CMK (cell line): ENCODE results near the gene FOXD4L4.
"Not testable (repeated sequence)": the region's sequence is repeated elsewhere in the genome, so short reads cannot be mapped to it uniquely, and the experiment has no call there.

ENCODE experiments used
- DNase-seq: peaks from one replicate; pipeline ENCODE4 v3.0.0-alpha.2; 2010; ENCODE audit warnings: low read depth

FOXD4L4 gene

DNA sequence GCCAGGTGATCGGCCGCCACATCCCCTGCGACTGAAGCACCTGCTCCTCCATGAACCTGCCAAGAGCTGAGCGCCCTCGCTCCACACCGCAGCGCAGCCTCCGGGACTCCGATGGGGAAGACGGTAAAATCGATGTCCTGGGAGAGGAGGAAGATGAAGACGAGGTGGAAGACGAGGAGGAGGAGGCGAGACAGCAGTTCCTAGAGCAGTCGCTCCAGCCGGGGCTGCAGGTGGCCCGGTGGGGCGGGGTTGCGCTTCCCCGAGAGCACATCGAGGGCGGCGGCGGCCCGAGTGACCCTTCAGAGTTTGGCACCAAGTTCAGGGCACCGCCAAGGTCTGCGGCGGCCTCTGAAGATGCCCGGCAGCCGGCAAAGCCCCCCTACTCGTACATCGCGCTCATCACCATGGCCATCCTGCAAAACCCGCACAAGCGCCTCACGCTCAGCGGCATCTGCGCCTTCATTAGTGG is at the start of gene FOXD4L4:
TSS of gene FOXD4L4 (plus strand) at position 51 of the 469 bp plus-strand sequence. CDS start at position 51, 0 bp downstream.
- DNase-seq = not testable (repeated sequence)

DNA sequence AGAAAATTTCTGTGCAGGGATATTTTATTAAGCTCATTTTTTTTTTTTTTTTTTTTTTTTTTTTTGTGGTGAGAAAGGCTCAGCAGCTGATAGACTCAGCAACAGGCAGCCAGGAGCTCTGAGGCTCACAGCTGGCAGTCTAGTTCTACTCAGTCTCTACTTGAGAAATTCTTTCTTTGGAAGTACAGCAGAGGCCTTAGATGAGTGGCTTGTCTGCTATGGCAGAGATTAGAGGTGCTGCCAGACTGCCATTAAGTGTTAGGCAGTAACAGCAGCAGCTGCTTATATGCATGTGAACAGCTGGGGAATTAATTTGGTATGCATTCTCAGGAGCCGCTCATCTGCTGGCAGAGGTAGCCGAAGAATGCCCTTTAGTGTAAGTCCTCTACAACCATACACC is 33.4 kb upstream of the FOXD4L4 start:
- not testable (repeated sequence) for DNase-seq

DNA sequence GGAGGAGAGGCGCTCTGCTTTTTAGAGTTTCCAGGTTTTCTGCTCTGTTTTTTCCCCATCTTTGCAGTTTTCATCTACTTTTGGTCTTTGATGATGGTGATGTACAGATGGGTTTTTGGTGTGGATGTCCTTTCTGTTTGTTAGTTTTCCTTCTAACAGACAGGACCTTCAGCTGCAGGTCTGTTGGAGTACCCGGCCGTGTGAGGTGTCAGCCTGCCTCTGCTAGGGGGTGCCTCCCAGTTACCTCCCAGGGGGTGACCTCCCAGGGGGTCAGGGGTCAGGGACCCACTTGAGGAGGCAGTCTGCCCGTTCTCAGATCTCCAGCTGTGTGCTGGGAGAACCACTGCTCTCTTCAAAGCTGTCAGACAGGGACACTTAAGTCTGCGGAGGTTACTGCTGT is 22.5 kb upstream of the FOXD4L4 start:
- not testable (repeated sequence) for DNase-seq

DNA sequence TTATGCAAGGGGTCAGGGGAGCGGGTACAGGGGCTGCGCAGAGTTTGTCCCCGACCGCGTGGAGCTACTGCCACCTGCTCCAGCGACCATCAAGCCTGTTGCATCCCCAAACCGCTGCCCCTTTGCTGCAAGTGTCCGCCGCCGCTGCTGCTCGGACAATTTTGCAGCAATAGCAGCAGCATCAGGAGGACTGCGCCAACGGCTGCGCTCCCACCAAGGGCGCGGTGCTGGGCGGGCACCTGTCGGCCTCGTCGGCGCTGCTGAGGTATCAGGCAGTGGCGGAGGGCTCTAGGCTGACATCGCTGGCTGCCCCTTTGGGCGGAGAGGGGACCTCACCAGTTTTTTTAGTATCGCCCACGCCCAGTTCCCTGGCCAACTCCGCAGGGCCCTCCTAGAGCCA is 1.2 kb downstream of the FOXD4L4 start:
- DNase-seq = not testable (repeated sequence)
